ENCODE results near the gene NHEJ1.

The NHEJ1 gene

DNA sequence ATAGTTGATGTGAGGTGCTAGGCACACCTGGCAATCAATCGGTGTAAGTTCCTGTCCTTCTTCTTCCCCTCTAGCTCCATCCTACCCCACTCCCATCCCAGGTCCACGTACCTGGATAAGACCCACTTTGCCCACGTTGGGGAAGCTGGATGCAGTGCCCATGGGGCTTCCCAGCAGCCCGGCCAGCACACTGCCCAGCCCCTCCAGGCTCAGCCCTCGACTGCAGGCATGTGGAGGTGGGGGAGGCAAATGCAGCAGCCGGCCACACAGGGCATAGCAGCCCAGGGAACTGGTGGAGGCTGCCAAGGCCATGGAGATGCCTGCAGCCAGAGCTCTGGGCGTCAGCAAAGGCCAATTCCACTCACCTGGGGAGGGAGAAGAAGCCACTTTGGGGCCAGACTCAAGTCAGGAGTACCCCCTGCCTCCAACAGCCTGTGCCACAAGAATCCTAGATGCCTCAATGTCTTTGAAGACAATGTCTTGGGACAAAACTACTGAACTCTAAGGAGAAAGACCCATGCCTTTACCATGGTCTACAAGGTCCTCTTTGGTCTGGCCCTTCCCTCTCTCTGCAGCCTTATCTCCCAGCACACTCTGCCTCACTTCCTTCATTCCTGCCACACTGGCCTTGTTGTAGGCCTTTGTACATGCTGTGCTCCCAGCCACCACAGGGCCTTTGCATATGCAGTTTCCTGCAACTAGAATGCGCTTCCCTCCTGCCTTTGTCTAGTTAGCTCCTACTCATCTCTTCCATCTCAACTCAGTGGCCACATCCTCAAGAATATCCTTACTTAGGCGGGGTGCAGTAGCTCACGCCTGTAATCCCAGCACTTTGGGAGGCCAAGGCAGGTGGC is 4.7 kb upstream of the NHEJ1 start:
- DNase-seq (ENCODE audit: low read depth): no peak

DNA sequence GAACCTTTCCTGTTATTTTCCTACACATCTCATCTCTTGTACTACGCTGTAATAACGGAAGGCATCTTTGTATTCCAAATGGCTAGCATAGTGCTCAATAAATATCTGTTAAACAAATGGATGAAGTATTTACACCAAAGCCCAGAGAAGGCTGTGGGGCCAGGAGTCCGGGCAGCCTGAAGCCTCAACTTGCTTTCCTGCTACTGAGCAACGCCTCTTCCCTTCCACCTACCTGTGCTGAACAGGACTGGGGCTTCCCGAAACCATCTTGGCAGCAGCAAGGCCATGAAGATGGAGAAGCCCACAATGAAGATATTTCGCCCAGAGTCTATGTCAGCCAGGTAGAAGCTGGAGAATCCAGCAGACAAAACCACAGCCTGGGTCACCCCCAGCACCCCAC is 2.5 kb upstream of the NHEJ1 start:
- DNase-seq (ENCODE audit: low read depth): no peak

DNA sequence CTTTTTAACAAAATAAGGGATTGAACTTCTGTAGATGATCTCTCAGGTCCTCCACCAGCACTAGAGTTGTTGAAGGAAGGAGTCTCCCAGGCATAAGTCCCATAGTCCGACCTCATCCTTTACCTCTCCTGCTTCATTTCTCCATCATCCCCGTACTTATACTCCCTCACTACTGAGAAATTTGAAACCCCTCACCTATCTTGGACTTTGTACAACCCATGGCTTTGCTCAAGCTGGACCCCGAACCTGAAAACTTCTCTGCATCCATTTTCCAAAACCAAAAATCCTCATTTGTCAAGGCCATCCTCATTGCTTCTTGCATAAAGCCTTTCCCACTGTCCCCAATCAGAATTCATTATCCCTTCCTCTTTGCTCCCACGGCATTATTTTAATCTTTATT is 482 bp upstream of the NHEJ1 start:
- no peak for DNase-seq (ENCODE audit: low read depth)

DNA sequence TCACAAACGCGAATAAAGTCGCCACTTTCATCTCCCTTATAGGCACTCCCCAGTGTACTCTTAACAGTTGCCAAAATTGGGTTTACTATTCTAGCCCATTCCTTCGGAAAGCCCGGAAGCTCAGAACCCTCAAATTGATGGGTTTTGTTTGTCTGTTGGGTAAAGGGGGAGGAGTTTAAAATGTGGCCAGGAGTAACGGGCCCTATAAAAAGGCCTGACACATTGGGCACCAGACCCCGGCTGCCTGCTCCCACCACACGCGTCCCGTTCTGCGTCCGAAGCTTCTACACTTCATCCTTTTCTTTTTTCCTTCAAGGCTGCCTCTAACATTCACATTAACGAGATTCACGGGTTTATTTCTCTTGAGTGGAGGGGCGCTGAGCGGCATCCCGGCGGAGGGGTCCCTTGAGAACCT is 837 bp downstream of the NHEJ1 start:
- no peak for DNase-seq (ENCODE audit: low read depth)

DNA sequence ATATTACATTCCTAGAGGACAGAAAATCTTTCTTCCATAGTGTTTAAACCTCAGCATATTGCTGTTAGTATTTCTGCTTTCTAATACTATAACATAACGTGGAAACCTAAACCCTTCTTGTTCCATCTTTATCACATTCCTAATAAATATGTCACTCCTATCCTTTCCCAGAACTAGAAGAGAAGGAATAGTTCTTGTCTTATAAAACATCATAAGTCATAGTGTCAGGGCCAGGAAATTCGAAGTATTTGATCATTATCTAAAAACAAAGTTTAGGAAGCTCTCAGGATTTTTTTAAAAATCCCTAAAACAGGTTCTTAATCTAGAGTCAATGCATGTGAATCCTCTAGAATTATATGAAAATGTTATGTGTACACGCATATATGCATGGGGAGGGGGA is 2.0 kb downstream of the NHEJ1 start:
- DNase-seq (ENCODE audit: low read depth): no peak

DNA sequence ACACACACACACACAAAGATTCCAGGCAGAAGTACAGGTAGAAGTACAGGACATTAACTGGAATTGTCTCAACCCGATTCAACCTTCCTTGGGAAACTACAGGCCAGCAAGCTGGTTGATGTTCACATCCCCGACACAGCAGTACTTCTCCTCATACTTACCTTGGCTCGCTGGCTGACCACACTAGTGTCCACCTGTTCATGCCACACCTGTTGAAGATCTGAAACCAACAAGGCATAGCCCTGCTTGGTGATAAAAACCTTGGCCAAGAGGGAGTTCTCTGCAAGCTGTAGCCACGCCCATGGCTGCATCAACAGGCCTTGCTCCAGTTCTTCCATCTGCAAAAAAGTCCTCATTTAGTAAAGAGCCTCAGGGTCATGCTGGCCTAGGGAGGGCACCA is 2.6 kb downstream of the NHEJ1 start:
- DNase-seq (ENCODE audit: low read depth): no peak

DNA sequence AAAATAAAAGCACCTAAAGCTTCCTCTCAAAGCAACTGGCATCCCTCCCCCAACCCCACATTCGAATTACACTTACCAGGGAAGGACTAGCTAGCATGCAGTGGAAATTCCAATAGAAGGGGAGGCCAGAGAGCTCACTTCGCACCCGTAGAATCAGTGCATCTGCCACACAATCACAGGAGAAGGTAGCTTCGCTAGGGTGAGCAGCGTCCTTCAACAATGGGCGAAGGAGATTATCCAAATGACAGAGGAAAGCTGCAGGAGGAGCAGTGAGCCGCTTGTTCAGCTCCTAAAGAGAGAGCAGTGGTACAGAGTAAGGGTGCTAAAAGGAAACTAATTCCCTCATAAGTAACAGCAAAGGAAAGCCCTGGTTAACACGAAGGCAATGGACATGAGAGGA is 3.2 kb downstream of the NHEJ1 start:
- no peak for DNase-seq (ENCODE audit: low read depth)

DNA sequence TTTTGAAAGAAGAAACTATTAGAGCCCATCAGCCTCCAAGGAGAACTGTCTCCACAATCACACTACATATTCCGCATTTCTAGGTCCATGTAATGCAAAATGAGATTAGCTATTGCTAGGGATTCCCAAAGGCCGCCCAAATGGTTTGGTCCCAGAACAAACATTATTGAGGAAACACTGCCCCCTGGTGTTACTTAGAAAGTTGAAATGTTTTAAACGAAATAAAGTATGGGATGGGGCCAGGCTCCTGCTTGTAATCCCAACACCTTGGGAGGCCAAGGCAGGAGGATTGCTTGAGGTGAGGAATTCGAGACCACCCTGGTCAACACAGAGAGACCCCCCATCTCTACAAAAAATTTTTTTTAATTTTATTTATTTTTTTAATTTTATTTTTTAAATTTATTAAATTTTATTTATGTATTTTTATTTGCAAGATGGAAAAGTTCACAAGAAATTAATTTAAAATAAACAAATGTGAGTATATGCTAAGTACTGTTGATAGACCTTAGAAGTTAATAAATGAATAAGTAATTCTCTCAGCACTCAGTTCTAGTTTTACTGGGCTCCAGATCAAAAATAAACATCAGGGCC is 5.5 kb downstream of the NHEJ1 start:
- no peak for DNase-seq (ENCODE audit: low read depth)

DNA sequence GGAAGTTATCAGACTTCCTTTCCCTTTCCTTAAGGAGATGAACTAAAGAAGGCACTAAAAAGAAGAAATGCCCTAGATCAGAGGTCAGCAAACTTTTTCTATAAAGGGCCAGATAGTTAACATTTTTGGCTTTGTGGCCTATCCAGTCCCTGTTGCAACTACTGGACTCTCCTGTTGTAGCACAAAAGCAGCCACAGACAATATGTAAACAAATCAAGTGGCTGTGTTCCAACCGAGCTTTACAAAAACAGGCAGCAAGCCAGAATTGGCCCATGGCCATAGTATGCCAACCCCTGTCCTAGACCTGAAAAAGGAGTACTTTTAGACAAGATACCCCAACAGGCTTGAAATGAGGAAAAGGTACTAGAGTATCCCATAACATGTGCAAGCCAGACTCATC is 10.9 kb downstream of the NHEJ1 start:
- no peak for DNase-seq (ENCODE audit: low read depth)

DNA sequence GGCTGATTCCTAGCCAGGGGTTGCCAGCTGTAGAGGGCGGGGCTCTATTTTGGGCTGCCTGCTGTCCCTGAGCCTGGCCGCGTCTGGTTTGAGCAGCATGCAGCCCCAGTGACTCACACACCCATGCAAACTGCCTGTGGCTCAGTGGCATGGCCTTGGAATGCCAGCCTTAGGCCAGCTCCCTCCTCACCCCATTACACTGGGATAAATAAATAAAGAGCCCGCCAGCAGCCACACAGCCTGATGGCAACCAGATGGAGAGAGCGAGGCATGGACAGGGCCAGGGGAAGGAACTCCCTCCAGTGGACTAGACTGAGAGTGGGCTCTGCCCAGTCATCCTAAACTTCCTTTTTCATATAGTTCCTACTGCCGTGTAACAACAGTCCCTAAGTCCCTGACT is 18.3 kb downstream of the NHEJ1 start:
- DNase-seq (ENCODE audit: low read depth): no peak

DNA sequence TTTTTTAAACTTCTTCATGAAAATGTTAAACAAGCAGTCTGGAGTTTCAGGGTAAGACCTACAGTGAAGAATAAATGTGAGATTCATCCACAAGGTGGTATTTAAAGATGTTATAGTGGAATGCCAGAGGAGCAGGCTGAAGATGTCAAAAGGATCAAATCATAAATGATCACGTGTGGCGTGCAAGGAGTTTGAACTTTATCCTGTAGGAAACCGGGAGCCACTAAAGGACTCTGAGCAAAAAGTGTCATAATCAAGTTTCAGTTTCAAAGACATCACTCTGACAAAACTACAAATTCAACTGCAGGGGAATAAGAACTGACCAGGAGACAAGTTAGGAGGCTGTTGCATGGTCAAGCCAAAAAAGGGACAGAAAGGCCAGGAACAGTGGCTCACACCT is 19.9 kb downstream of the NHEJ1 start:
- no peak for DNase-seq (ENCODE audit: low read depth)

DNA sequence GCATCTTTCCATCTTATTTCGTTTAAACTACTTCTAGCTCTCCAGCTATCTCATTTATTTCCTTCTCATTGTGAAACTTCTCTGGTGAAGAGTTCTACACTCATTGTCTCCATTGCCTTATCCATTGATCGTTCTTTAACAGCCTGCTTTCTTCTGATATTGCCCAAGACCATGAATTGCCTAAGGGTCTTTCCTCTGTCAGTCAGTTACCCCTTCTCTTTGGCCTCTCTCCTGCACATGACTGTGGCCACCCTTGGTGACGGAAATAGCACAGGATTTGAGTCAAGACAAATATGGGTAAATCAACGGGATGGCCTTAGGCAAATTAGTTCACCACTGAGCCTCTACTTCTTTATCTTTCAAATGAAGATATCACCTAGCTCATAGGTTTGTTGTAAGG is 26.6 kb downstream of the NHEJ1 start:
- no peak for DNase-seq (ENCODE audit: low read depth)

DNA sequence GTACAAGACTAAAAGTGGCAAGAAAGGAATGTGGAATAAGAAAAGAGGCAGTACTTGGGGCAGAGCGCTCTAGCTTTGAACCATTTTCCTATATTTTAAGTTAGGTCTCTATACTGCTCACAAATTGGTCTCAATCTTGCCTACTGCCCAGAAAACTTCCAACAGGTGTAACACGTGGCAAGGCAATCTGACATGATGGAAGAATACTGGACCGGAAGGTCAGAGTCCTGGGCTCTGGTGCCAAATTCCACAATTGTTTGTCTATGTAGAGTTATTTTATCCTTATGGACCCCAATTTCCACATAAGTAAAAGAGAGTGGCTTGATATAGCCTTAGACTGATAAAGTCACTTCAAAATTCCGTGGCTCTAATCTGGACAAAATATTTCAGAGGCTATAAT is 28.9 kb downstream of the NHEJ1 start:
- no peak for DNase-seq (ENCODE audit: low read depth)

DNA sequence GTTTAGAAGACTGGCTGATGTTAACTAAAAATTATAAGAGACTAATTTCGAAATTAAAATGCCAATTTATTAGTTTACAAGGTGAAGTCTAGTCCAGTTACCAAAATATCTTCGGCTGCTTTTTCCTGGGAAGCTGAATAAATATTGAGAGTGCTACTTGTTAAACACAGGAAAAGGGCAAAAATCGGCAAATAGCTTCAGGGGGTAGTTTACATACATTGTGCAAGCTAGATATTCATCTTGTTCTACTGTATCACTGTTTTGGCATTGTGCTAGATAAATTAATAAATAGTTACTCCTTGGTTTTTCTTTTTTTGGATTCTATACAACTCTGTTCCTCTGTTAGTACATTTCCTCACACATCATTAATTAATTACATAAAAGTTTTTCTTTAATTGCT is 29.3 kb downstream of the NHEJ1 start:
- no peak for DNase-seq (ENCODE audit: low read depth)

DNA sequence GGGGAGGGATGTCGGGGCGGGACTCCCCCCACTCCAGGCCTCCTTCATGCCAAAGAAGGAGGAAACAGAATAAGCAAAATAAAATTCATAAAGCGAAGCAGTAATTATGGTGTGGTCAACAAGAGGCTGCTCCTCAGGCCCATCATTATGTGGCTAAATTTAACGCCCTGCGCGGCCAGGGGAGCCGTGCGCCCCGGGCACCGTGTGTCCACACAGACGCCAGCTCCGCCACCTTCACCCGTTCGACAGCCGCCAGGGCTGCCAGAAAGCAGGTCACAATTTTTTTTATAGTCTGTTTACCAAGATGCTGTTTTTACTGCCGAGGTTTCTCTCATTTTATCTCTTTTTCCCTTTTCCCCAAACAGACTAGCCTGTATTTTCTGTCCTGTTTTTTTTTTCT is 31.0 kb downstream of the NHEJ1 start:
- DNase-seq (ENCODE audit: low read depth): no peak

DNA sequence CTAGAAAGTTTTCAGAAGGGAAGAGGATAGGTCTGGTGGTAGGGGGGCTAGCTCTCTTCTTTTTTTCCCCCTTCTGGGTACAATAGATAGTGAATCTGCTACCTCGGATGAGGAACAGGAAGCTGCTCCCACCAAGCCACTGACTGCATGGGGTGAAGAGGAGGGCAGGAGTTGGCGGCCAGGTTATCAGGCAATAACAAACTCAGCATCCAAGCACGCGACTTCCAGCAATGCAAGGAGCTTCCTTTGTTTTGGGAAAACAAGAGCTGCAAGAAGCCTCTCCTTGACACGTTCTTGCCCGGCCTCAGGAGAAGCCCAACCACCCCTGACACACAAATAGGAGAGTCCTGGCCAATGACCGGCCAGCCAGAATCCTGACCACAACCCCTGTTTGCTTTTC is 32.2 kb downstream of the NHEJ1 start:
- no peak for DNase-seq (ENCODE audit: low read depth)

DNA sequence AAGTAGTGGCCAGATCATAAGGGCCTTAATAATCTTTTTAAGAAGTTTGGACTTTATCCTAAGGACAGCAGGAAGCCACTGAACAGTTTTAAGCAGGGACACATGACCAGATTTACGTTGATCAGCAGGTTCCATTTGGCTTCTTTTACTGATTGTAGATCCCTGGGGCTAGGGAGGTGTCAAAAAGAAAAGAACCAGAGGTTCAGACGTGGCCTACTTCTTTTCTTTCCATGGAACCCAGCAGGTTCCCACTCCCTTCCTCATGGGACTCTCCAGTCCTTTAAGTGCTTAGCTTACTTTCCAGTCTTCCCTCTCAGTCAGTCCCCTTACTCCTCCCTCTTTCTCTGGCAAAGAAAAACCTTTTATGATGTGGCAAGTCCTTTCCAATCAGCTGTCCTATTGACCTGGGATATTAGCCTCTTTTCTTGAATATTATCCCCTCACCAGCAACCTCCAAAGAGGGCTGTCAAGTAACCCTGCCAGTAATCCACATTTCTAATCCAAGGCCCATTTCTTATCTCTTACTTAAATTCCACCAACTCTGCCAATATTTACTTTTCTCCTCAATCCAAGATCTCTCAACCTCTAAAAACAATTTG is 33.5 kb downstream of the NHEJ1 start:
- DNase-seq (ENCODE audit: low read depth): no peak

DNA sequence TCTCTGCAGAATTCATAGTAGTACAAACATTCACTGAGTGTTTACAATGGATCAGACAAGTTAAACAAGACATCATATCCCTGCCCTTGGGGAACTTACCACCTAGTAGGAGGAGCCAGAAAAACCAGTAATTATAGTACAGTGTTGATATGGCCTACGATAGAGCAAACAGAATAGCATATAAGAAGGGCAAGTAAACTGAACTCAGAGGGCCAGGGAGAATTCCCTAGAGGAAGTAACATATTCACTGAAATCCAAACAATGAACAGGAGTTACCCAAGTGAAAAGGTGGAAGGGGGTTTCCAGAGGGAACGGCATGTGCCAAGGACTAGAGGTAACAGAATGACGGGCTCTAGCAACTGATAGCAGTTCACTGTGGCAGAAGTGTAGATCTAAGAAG is 34.1 kb downstream of the NHEJ1 start:
- DNase-seq (ENCODE audit: low read depth): no peak

DNA sequence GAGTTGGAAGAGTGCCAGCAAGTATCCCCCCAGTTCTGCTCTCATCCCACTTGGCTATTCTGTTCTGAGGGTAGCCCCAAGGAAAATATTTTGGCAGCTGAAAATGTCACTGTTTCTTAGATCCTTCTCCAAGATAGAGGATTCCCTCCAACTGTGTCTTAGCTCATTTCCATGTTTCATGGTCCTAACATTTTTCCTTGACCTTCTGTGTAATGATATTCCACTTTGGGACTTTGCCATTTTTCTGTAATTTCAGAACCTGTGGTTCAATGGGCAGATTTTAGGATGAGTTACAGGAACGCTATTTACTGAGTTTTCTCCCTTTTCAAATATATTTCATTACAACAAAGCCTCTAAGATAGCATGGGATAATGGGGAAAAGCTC is 34.7 kb downstream of the NHEJ1 start:
- DNase-seq (ENCODE audit: low read depth): no peak

DNA sequence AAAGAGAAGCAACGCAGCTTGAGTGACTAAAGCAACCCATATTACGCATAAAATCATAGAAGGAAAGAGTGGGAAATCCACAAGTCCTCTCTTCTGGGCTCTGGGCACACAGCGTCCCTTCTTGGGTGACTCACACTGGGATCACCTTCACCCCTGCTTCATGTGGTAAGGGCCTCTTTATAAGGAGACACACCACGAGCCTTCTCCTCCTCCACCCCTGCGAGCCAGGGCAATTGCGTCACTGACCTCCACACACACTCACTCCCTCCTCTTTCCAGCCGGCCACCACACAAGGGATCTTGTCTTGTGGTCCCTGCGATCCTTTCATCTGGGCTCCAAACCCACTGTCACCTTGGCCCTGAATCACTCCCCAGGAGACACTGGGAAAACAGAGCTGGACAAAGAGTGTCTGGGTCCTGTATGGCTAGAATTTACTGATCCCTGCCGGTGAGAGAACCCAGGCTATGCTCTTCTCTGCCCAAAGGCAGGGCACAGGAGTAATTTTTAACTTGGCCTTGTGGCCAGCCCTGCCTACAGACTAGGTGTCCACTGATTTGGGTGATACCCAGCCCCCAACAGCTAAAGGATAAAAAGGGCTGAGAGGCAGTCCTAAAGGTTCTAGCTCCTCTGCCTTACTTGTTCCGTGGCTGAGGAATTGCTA is 35.3 kb downstream of the NHEJ1 start:
- no peak for DNase-seq (ENCODE audit: low read depth)

DNA sequence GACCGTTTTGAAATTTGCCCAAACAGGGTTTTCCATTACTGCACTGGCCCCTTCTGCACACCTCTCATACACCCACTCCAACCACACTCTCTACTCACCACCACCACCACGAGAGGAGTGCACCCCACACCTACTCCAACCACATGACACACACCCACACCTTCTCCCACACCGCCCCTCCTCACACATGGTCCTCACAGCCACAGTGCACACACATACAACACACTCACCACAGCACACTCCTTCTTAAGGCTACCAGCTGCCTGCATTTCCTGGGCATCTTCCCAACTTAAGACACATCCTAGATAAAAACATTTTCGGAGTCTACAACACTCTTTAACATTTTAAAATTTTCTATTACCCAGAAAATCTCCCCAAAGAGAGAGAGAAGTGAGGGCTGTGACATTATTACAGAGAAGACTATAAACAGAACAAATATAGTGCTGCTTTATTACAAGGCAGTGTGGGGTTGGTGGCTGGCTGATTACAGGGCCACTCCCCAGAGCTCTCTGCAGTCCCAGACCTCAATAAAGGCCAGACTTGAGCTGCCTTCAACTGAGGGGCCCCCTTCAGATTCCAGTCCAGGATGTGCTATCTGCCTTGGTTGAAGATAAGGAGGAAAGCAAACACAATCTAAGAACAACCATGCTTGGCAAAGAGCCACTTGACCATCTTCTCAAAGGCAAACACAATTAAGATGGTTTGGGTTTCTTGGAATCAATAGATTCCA is 36.1 kb downstream of the NHEJ1 start:
- no peak for DNase-seq (ENCODE audit: low read depth)

DNA sequence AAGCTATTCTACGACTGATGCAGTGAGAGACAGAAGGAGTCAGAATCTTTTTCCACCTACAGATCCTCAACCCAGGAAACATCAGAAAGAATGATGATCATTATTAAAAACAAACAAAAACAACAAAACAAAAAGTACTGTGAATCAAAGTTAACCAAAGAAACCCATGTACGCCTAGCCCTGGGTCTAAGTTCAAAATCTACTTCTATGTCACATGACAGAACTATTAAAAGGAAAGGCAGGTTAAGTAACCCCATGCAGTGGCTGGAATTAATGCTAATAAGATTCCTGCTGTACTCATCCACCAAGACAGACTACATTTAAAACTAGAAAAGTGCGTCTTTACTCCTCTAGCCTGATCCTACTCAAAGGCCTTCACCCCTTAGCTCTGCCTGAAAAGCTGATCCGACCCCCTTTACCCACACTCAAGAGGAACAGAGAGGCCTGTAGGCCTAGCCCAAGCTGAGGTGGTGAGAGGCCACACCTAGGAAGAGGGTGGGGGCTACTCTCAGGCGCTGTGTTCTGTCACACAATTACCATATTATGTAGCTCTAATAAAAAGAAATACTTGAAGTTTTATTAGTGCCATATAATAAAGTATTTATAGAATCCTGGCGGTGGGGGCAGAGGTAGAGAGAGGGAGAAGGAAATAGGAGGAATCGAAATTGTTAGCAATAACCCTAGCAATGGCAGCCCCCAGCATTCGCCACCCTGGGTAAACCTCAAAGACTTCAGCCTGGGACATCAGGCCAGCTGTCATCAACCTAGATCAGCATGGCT is 37.1 kb downstream of the NHEJ1 start:
- DNase-seq (ENCODE audit: low read depth): no peak
